ENCODE data around the gene CERS6. TPM values are rescaled to one million over a fixed set of nuclear protein-coding genes. Genes with fewer than 3 reads are reported as not detected.

Gene CERS6
- total and polyA plus RNA-seq, 2 experiments from 2014 or later: 7.4 to 35.0 TPM

- peaks cover 47% of the 10 kb centered on the region for H3K4me1 Mint-ChIP-seq
- no peak overlapping the region for H3K4me3 Mint-ChIP-seq
- no peaks in the 10 kb centered on the region for H3K27me3 ChIP-seq (ENCODE audit: insufficient read depth)
- H3K9me2 ChIP-seq (ENCODE audit: insufficient read depth): no peaks in the 10 kb centered on the region; the same call in 1 of the 2 replicates
- H3K36me3 Mint-ChIP-seq (ENCODE audit: low read depth): peaks cover 4% of the 10 kb centered on the region; the same call in 1 of the 3 replicates
- no peak for DNase-seq (ENCODE audit: low spot score)
- H3K79me2 ChIP-seq (replicated peaks; ENCODE audit: insufficient read depth): peaks cover 90% of the 10 kb centered on the region
- TF ChIP-seq, protein P1, sequence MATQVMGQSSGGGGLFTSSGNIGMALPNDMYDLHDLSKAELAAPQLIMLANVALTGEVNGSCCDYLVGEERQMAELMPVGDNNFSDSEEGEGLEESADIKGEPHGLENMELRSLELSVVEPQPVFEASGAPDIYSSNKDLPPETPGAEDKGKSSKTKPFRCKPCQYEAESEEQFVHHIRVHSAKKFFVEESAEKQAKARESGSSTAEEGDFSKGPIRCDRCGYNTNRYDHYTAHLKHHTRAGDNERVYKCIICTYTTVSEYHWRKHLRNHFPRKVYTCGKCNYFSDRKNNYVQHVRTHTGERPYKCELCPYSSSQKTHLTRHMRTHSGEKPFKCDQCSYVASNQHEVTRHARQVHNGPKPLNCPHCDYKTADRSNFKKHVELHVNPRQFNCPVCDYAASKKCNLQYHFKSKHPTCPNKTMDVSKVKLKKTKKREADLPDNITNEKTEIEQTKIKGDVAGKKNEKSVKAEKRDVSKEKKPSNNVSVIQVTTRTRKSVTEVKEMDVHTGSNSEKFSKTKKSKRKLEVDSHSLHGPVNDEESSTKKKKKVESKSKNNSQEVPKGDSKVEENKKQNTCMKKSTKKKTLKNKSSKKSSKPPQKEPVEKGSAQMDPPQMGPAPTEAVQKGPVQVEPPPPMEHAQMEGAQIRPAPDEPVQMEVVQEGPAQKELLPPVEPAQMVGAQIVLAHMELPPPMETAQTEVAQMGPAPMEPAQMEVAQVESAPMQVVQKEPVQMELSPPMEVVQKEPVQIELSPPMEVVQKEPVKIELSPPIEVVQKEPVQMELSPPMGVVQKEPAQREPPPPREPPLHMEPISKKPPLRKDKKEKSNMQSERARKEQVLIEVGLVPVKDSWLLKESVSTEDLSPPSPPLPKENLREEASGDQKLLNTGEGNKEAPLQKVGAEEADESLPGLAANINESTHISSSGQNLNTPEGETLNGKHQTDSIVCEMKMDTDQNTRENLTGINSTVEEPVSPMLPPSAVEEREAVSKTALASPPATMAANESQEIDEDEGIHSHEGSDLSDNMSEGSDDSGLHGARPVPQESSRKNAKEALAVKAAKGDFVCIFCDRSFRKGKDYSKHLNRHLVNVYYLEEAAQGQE (IDR thresholded peaks at IDR 0.05; ENCODE audit: unreplicated experiment): no peak
- TF ChIP-seq, protein P2, sequence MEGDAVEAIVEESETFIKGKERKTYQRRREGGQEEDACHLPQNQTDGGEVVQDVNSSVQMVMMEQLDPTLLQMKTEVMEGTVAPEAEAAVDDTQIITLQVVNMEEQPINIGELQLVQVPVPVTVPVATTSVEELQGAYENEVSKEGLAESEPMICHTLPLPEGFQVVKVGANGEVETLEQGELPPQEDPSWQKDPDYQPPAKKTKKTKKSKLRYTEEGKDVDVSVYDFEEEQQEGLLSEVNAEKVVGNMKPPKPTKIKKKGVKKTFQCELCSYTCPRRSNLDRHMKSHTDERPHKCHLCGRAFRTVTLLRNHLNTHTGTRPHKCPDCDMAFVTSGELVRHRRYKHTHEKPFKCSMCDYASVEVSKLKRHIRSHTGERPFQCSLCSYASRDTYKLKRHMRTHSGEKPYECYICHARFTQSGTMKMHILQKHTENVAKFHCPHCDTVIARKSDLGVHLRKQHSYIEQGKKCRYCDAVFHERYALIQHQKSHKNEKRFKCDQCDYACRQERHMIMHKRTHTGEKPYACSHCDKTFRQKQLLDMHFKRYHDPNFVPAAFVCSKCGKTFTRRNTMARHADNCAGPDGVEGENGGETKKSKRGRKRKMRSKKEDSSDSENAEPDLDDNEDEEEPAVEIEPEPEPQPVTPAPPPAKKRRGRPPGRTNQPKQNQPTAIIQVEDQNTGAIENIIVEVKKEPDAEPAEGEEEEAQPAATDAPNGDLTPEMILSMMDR (conservative IDR thresholded peaks at IDR 0.05; ENCODE audit: low read depth in 2 of 2): no peak
- TF ChIP-seq JUNB (IDR thresholded peaks at IDR 0.05; ENCODE audit: unreplicated experiment) (no peak), ZNF114 (CRISPR knock-in tag; IDR thresholded peaks at IDR 0.05) (no peak), NANOG (IDR thresholded peaks at IDR 0.05; ENCODE audit: borderline replicate concordance) (no peak), CREB1 (CRISPR knock-in tag; IDR thresholded peaks at IDR 0.05; ENCODE audit: low read depth) (no peak), STAT1 (IDR thresholded peaks at IDR 0.05; ENCODE audit: unreplicated experiment) (no peak), POLR2AphosphoS5 (IDR thresholded peaks at IDR 0.05; ENCODE audit: low read depth) (no peak), EZH2phosphoT487 (IDR thresholded peaks at IDR 0.05; ENCODE audit: unreplicated experiment) (no peak), EZH2 (IDR thresholded peaks at IDR 0.05; ENCODE audit: low read depth, unreplicated experiment) (no peak), ZNF331 (CRISPR knock-in tag; IDR thresholded peaks at IDR 0.05; ENCODE audit: low read depth) (no peak)
- TF ChIP-seq, protein P3, sequence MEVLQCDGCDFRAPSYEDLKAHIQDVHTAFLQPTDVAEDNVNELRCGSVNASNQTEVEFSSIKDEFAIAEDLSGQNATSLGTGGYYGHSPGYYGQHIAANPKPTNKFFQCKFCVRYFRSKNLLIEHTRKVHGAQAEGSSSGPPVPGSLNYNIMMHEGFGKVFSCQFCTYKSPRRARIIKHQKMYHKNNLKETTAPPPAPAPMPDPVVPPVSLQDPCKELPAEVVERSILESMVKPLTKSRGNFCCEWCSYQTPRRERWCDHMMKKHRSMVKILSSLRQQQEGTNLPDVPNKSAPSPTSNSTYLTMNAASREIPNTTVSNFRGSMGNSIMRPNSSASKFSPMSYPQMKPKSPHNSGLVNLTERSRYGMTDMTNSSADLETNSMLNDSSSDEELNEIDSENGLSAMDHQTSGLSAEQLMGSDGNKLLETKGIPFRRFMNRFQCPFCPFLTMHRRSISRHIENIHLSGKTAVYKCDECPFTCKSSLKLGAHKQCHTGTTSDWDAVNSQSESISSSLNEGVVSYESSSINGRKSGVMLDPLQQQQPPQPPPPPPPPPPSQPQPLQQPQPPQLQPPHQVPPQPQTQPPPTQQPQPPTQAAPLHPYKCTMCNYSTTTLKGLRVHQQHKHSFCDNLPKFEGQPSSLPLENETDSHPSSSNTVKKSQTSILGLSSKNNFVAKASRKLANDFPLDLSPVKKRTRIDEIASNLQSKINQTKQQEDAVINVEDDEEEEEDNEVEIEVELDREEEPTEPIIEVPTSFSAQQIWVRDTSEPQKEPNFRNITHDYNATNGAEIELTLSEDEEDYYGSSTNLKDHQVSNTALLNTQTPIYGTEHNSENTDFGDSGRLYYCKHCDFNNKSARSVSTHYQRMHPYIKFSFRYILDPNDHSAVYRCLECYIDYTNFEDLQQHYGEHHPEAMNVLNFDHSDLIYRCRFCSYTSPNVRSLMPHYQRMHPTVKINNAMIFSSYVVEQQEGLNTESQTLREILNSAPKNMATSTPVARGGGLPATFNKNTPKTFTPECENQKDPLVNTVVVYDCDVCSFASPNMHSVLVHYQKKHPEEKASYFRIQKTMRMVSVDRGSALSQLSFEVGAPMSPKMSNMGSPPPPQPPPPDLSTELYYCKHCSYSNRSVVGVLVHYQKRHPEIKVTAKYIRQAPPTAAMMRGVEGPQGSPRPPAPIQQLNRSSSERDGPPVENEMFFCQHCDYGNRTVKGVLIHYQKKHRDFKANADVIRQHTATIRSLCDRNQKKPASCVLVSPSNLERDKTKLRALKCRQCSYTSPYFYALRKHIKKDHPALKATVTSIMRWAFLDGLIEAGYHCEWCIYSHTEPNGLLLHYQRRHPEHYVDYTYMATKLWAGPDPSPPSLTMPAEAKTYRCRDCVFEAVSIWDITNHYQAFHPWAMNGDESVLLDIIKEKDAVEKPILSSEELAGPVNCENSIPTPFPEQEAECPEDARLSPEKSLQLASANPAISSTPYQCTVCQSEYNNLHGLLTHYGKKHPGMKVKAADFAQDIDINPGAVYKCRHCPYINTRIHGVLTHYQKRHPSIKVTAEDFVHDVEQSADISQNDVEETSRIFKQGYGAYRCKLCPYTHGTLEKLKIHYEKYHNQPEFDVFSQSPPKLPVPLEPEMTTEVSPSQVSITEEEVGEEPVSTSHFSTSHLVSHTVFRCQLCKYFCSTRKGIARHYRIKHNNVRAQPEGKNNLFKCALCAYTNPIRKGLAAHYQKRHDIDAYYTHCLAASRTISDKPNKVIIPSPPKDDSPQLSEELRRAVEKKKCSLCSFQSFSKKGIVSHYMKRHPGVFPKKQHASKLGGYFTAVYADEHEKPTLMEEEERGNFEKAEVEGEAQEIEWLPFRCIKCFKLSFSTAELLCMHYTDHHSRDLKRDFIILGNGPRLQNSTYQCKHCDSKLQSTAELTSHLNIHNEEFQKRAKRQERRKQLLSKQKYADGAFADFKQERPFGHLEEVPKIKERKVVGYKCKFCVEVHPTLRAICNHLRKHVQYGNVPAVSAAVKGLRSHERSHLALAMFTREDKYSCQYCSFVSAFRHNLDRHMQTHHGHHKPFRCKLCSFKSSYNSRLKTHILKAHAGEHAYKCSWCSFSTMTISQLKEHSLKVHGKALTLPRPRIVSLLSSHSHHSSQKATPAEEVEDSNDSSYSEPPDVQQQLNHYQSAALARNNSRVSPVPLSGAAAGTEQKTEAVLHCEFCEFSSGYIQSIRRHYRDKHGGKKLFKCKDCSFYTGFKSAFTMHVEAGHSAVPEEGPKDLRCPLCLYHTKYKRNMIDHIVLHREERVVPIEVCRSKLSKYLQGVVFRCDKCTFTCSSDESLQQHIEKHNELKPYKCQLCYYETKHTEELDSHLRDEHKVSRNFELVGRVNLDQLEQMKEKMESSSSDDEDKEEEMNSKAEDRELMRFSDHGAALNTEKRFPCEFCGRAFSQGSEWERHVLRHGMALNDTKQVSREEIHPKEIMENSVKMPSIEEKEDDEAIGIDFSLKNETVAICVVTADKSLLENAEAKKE (CRISPR knock-in tag; IDR thresholded peaks at IDR 0.05): no peak
- TF ChIP-seq, protein P4, sequence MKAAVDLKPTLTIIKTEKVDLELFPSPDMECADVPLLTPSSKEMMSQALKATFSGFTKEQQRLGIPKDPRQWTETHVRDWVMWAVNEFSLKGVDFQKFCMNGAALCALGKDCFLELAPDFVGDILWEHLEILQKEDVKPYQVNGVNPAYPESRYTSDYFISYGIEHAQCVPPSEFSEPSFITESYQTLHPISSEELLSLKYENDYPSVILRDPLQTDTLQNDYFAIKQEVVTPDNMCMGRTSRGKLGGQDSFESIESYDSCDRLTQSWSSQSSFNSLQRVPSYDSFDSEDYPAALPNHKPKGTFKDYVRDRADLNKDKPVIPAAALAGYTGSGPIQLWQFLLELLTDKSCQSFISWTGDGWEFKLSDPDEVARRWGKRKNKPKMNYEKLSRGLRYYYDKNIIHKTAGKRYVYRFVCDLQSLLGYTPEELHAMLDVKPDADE (IDR thresholded peaks at IDR 0.05): no peak
- no peaks in the 10 kb centered on the region for H3K36me3 ChIP-seq (ENCODE audit: insufficient read depth)
- peak overlapping the region; percentile 91 for H3K27ac Mint-ChIP-seq
- peak; percentile 23; the same call in 2 of the 3 replicates for ATAC-seq
- peaks cover 1% of the 10 kb centered on the region for H3K27me3 Mint-ChIP-seq (ENCODE audit: insufficient read depth, low read depth, poor library complexity)
- H3F3A ChIP-seq (replicated peaks; ENCODE audit: low read depth): no peaks in the 10 kb centered on the region
- H3K9me3 Mint-ChIP-seq: peaks cover 3% of the 10 kb centered on the region; the same call in 1 of the 3 replicates
- no peaks in the 10 kb centered on the region; the same call in 1 of the 2 replicates for H4K20me1 ChIP-seq (replicated peaks; ENCODE audit: insufficient read depth)
- H3K4me2 ChIP-seq: 0 out of 2 replicates have a peak overlapping the region, but pooled peaks have one; percentile 17
- H3K4me3 ChIP-seq: no peak overlapping the region
- peaks cover 40% of the 10 kb centered on the region for H3K4me1 ChIP-seq (ENCODE audit: insufficient read depth)
- no peak overlapping the region for H2AFZ ChIP-seq
- peak overlapping the region; percentile 21; the same call in 1 of the 2 replicates for H3K27ac ChIP-seq (ENCODE audit: low read depth)
These were observed 35.0 kb downstream of the CERS6 start for GRCh38 chr2:168490946-168491605.
